GM23338 (cell line): Measurements from ENCODE around the gene CDH12. TPM values are rescaled to one million over a fixed set of nuclear protein-coding genes. Genes with fewer than 3 reads are reported as not detected.

Experiments used
- ATAC-seq: fragments of 200-7000 bp; cut with Tn5 transposase; 3 replicates; pipeline ENCODE4 v1.9.1; 2020
- DNase-seq: peaks from one replicate; pipeline ENCODE4 v3.0.0-alpha.2; 2015; ENCODE audit warnings: low spot score
- H2AFZ ChIP-seq: fragments of 200-600 bp; sonication (generic); 2 replicates; pipeline ENCODE4 v1.8.0; 2016; ENCODE audit warnings: antibody characterized with exemption, mild to moderate bottlenecking, moderate library complexity
- H3F3A ChIP-seq: fragments of 200-600 bp; sonication (generic); replicated peaks from 2 replicates; pipeline ENCODE4 v1.8.0; 2017; ENCODE audit warnings: antibody characterized with exemption, mixed run types, low read depth
- H3K27ac ChIP-seq: fragments of 200-600 bp; sonication (generic); 2 replicates; pipeline ENCODE4 v1.6.1; 2016; ENCODE audit warnings: low read depth
- H3K27me3 ChIP-seq: fragments of 200-600 bp; sonication (generic); 2 replicates; pipeline ENCODE4 v1.8.0; 2016; ENCODE audit warnings: mild to moderate bottlenecking, mixed run types, moderate library complexity; ENCODE audit not compliant: insufficient read depth
- H3K36me3 ChIP-seq: fragments of 200-600 bp; sonication (generic); 2 replicates; pipeline ENCODE4 v1.8.0; 2016; ENCODE audit warnings: mild to moderate bottlenecking; ENCODE audit not compliant: insufficient read depth
- H3K4me1 ChIP-seq: fragments of 200-600 bp; sonication (generic); 2 replicates; pipeline ENCODE4 v1.8.0; 2016; ENCODE audit warnings: mild to moderate bottlenecking, moderate library complexity; ENCODE audit not compliant: insufficient read depth
- H3K4me2 ChIP-seq: fragments of 200-600 bp; sonication (generic); 2 replicates; pipeline ENCODE4 v1.7.1; 2017; ENCODE audit warnings: mixed run types
- H3K4me3 ChIP-seq: fragments of 200-600 bp; sonication (generic); 2 replicates; pipeline ENCODE4 v1.6.1; 2016; ENCODE audit warnings: mixed run types
- H3K79me2 ChIP-seq: fragments of 200-600 bp; sonication (generic); replicated peaks from 2 replicates; pipeline ENCODE4 v1.8.0; 2017; ENCODE audit warnings: mild to moderate bottlenecking; ENCODE audit not compliant: insufficient read depth
- H3K9me2 ChIP-seq: fragments of 200-600 bp; sonication (generic); 2 replicates; pipeline ENCODE4 v1.8.0; 2017; ENCODE audit not compliant: insufficient read depth
- H4K20me1 ChIP-seq: fragments of 200-600 bp; sonication (generic); replicated peaks from 2 replicates; pipeline ENCODE4 v1.8.0; 2017; ENCODE audit warnings: mild to moderate bottlenecking; ENCODE audit not compliant: insufficient read depth
- H3K27ac Mint-ChIP-seq: 2 replicates; pipeline ENCODE4 v1.8.0; 2020; ENCODE audit warnings: inconsistent platforms, mild to moderate bottlenecking, moderate library complexity, mixed read lengths
- H3K27me3 Mint-ChIP-seq: 3 replicates; pipeline ENCODE4 v1.8.0; 2022; ENCODE audit warnings: low read depth, mild to moderate bottlenecking, moderate library complexity, mixed read lengths, inconsistent platforms; ENCODE audit not compliant: insufficient read depth, poor library complexity
- H3K36me3 Mint-ChIP-seq: 3 replicates; pipeline ENCODE4 v1.8.0; 2021; ENCODE audit warnings: low read depth, mild to moderate bottlenecking, inconsistent platforms, moderate library complexity, mixed read lengths
- H3K4me1 Mint-ChIP-seq: 3 replicates; pipeline ENCODE4 v1.8.0; 2020; ENCODE audit warnings: mild to moderate bottlenecking, inconsistent platforms, mixed read lengths
- H3K4me3 Mint-ChIP-seq: 3 replicates; pipeline ENCODE4 v1.8.0; 2021; ENCODE audit warnings: moderate library complexity, mild to moderate bottlenecking, inconsistent platforms, mixed read lengths
- H3K9me3 Mint-ChIP-seq: 3 replicates; pipeline ENCODE4 v1.8.0; 2020; ENCODE audit warnings: moderate library complexity, mild to moderate bottlenecking, inconsistent platforms, mixed read lengths
- CREB1 ChIP-seq: fragments of 250-450 bp; sonication (Bioruptor Pico); IDR thresholded peaks from 2 replicates; pipeline ENCODE4 v1.5.0; 2020; ENCODE audit warnings: low read depth, mild to moderate bottlenecking, moderate library complexity
- EZH2 ChIP-seq: fragments of 200-600 bp; sonication (generic); IDR thresholded peaks from one replicate; pipeline ENCODE4 v1.8.0; 2017; ENCODE audit warnings: antibody characterized with exemption, mild to moderate bottlenecking, low read depth; ENCODE audit not compliant: unreplicated experiment
- EZH2phosphoT487 ChIP-seq: fragments of 200-600 bp; sonication (generic); IDR thresholded peaks from one replicate; pipeline ENCODE4 v1.8.1; 2018; ENCODE audit warnings: antibody characterized with exemption; ENCODE audit not compliant: unreplicated experiment
- JUNB ChIP-seq: IDR thresholded peaks from one replicate; pipeline ENCODE4 v1.6.1; 2016; ENCODE audit warnings: antibody characterized with exemption; ENCODE audit not compliant: unreplicated experiment
- NANOG ChIP-seq: IDR thresholded peaks from 2 replicates; pipeline ENCODE4 v1.6.1; 2016; ENCODE audit warnings: antibody characterized with exemption, borderline replicate concordance
- POLR2AphosphoS5 ChIP-seq: IDR thresholded peaks from 2 replicates; pipeline ENCODE4 v1.6.1; 2016; ENCODE audit warnings: antibody characterized with exemption, low read depth
- STAT1 ChIP-seq: IDR thresholded peaks from one replicate; pipeline ENCODE4 v1.6.1; 2016; ENCODE audit warnings: antibody characterized with exemption; ENCODE audit not compliant: unreplicated experiment
- ZNF114 ChIP-seq: fragments of 250-450 bp; sonication (Bioruptor Pico); IDR thresholded peaks from 2 replicates; pipeline ENCODE4 v1.5.0; 2020; ENCODE audit warnings: mild to moderate bottlenecking, moderate library complexity
- ZNF331 ChIP-seq: fragments of 250-450 bp; sonication (Bioruptor Pico); IDR thresholded peaks from 2 replicates; pipeline ENCODE4 v1.5.0; 2020; ENCODE audit warnings: low read depth, mild to moderate bottlenecking, moderate library complexity
- ZNF462 ChIP-seq: fragments of 250-450 bp; sonication (Bioruptor Pico); IDR thresholded peaks from 2 replicates; pipeline ENCODE4 v1.5.0; 2020; ENCODE audit warnings: mild to moderate bottlenecking, moderate library complexity
- polyA plus RNA-seq: library from polyadenylated mRNA; unstranded; fragments of >200 nt; fragmentation: Nextera tagmentation; extraction: Ambion mirVana; gene quantifications from 2 replicates; pipeline ENCODE4 v1.2.1, GENCODE V29; 2016
- total RNA-seq: library from RNA; depleted of rRNA; stranded (reverse); fragments of >200 nt; shearing (Covaris generic); gene quantifications from 2 replicates; pipeline ENCODE4 v1.2.3, GENCODE V29; 2014
- TF ChIP-seq, protein P1 (sequence below): IDR thresholded peaks from one replicate; pipeline ENCODE4 v1.6.1; 2018; ENCODE audit warnings: antibody characterized with exemption; ENCODE audit not compliant: unreplicated experiment
- TF ChIP-seq, protein P2 (sequence below): IDR thresholded peaks from 2 replicates; pipeline ENCODE4 v1.6.1; 2016; ENCODE audit warnings: antibody characterized with exemption

CDH12 gene
- total and polyA plus RNA-seq, 2 experiments from 2014 or later, result not detected

GRCh38 chr5:22465616-22466015 lies 387.5 kb downstream of the CDH12 start:
- Histone ChIP-seq H3K27me3 (no peaks in the 10 kb centered on the region), H3K4me3 (no peak overlapping the region), H2AFZ (no peak overlapping the region), H3K4me2 (no peak overlapping the region), H4K20me1 (no peaks in the 10 kb centered on the region), H3K36me3 (no peaks in the 10 kb centered on the region), H3K27ac (no peak overlapping the region), H3K4me1 (no peaks in the 10 kb centered on the region), H3K79me2 (no peaks in the 10 kb centered on the region), H3K9me2 (no peaks in the 10 kb centered on the region), H3F3A (no peaks in the 10 kb centered on the region)
- no peak overlapping the region for H3K27ac Mint-ChIP-seq
- no peaks in the 10 kb centered on the region for H3K36me3 Mint-ChIP-seq
- TF ChIP-seq ZNF462 (no peak), ZNF331 (CRISPR knock-in tag) (no peak), NANOG (no peak), ZNF114 (CRISPR knock-in tag) (no peak), EZH2 (no peak), JUNB (no peak), POLR2AphosphoS5 (no peak), CREB1 (CRISPR knock-in tag) (no peak), EZH2phosphoT487 (no peak), STAT1 (no peak)
- TF ChIP-seq, protein P1, sequence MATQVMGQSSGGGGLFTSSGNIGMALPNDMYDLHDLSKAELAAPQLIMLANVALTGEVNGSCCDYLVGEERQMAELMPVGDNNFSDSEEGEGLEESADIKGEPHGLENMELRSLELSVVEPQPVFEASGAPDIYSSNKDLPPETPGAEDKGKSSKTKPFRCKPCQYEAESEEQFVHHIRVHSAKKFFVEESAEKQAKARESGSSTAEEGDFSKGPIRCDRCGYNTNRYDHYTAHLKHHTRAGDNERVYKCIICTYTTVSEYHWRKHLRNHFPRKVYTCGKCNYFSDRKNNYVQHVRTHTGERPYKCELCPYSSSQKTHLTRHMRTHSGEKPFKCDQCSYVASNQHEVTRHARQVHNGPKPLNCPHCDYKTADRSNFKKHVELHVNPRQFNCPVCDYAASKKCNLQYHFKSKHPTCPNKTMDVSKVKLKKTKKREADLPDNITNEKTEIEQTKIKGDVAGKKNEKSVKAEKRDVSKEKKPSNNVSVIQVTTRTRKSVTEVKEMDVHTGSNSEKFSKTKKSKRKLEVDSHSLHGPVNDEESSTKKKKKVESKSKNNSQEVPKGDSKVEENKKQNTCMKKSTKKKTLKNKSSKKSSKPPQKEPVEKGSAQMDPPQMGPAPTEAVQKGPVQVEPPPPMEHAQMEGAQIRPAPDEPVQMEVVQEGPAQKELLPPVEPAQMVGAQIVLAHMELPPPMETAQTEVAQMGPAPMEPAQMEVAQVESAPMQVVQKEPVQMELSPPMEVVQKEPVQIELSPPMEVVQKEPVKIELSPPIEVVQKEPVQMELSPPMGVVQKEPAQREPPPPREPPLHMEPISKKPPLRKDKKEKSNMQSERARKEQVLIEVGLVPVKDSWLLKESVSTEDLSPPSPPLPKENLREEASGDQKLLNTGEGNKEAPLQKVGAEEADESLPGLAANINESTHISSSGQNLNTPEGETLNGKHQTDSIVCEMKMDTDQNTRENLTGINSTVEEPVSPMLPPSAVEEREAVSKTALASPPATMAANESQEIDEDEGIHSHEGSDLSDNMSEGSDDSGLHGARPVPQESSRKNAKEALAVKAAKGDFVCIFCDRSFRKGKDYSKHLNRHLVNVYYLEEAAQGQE, result no peak
- TF ChIP-seq, protein P2, sequence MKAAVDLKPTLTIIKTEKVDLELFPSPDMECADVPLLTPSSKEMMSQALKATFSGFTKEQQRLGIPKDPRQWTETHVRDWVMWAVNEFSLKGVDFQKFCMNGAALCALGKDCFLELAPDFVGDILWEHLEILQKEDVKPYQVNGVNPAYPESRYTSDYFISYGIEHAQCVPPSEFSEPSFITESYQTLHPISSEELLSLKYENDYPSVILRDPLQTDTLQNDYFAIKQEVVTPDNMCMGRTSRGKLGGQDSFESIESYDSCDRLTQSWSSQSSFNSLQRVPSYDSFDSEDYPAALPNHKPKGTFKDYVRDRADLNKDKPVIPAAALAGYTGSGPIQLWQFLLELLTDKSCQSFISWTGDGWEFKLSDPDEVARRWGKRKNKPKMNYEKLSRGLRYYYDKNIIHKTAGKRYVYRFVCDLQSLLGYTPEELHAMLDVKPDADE, result no peak
- no peak for DNase-seq
- no peaks in the 10 kb centered on the region for H3K27me3 Mint-ChIP-seq
- ATAC-seq, result no peak
- H3K9me3 Mint-ChIP-seq, result peaks cover 3% of the 10 kb centered on the region; the same call in 1 of the 3 replicates
- H3K4me1 Mint-ChIP-seq, result no peaks in the 10 kb centered on the region
- H3K4me3 Mint-ChIP-seq, result no peak overlapping the region
